Thyroid gland (tissue), 4 donors: ENCODE results near the gene PCDH12.

Experiments used
- POLR2A ChIP-seq, 2 donors: fragments of 450-650 bp; IDR thresholded peaks; one replicate each; pipeline ENCODE4 v1.6.1; 2017; ENCODE audit warnings: antibody characterized with exemption in 2 of 2, mild to moderate bottlenecking in 2 of 2, moderate library complexity in 1 of 2
- TF ChIP-seq, protein P1 (sequence below), 6 experiments: fragments of 200-600 bp in 3 of 6; fragments of 450-650 bp in 3 of 6; sonication (generic) in 3 of 6; IDR thresholded peaks; one replicate each; pipeline ENCODE4 v1.5.1; 2016 to 2019; ENCODE audit warnings: antibody characterized with exemption in 6 of 6, mild to moderate bottlenecking in 2 of 6, inconsistent platforms in 1 of 6, moderate library complexity in 1 of 6

DNA sequence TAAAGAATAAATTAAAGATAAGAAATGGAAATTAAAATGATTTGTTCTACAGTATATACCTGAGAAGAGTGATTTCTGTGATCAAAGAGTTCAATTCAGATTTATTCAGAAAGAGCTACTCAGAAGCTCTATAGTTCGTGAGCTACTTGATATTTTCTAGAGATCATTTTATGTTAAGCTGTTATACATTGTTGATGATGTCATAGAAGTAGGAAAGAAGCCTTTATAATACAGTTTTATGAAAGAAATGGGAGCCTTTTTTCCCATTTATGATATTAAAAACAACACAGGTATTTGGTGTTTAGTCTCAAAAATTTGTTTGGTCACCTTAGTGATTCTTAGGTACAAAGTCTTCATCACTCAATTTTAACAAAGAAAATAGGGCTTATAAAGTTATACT is 31.7 kb upstream of the PCDH12 start:
- no peak for TF ChIP-seq POLR2A (IDR thresholded peaks at IDR 0.05)
- TF ChIP-seq, protein P1, sequence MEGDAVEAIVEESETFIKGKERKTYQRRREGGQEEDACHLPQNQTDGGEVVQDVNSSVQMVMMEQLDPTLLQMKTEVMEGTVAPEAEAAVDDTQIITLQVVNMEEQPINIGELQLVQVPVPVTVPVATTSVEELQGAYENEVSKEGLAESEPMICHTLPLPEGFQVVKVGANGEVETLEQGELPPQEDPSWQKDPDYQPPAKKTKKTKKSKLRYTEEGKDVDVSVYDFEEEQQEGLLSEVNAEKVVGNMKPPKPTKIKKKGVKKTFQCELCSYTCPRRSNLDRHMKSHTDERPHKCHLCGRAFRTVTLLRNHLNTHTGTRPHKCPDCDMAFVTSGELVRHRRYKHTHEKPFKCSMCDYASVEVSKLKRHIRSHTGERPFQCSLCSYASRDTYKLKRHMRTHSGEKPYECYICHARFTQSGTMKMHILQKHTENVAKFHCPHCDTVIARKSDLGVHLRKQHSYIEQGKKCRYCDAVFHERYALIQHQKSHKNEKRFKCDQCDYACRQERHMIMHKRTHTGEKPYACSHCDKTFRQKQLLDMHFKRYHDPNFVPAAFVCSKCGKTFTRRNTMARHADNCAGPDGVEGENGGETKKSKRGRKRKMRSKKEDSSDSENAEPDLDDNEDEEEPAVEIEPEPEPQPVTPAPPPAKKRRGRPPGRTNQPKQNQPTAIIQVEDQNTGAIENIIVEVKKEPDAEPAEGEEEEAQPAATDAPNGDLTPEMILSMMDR (IDR thresholded peaks at IDR 0.05): no peak
